ENCODE measurements around the gene ZNF836. TPM values are rescaled to one million over a fixed set of nuclear protein-coding genes. Genes with fewer than 3 reads are reported as not detected.

The ZNF836 gene
- polyA plus RNA-seq, 2 of the 4 experiments (the other 2 are of a cell fraction), result 0.81 to 0.85 TPM

DNA sequence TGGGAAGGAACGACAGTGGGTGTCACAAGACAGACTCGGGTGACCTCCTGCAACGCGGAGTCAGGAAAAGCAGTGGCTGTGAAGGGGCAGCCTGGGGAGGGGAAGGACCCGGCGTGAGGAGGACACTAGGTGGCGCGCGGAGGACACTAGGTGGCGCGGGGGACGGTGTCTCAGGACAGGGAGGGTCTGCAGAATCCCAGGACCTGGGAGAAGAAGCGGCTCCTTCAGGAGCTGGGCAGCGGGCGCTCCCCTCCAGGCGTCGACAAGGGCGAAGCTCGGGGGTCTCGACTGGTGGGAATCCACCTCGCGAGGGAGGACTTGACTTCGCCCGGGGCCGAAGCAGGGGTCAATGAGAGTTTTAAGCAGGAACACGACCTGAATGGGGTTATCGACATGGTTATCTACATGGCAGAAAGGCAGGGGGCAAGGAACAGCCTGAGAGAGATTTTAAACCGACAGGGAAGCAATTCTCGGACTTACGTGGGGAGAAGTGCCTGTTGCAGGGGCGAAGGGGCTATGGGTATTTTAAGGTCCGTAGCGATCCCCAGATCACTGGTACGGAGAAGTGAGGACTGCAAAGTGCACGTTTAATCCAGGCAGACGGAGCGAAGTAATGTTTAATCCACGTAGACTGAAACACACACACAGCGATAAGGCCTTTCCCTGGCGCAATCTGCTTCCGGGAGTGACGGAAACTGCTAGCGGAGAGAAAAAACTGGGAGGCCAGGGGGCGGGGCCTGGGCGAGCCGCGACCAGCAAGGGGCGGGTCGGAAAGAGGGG lies 32.0 kb downstream of the ZNF836 start, which contains the start of gene ZNF616 (continued):
- TF ChIP-seq, protein P1, sequence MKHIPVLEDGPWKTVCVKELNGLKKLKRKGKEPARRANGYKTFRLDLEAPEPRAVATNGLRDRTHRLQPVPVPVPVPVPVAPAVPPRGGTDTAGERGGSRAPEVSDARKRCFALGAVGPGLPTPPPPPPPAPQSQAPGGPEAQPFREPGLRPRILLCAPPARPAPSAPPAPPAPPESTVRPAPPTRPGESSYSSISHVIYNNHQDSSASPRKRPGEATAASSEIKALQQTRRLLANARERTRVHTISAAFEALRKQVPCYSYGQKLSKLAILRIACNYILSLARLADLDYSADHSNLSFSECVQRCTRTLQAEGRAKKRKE (CRISPR knock-in tag; IDR thresholded peaks at IDR 0.05; ENCODE audit: low read depth), result no peak
- TF ChIP-seq ZNF302 (CRISPR knock-in tag; IDR thresholded peaks at IDR 0.05) (no peak), FOXS1 (CRISPR knock-in tag; IDR thresholded peaks at IDR 0.05) (no peak), JUNB (IDR thresholded peaks at IDR 0.05) (no peak), ZSCAN20 (CRISPR knock-in tag; IDR thresholded peaks at IDR 0.05) (no peak), PHF8 (IDR thresholded peaks at IDR 0.05; ENCODE audit: borderline replicate concordance, low read depth) (peak; percentile 28; the same call in 1 of the 2 replicates), TP53 (CRISPR knock-in tag; IDR thresholded peaks at IDR 0.05) (no peak), HOXB13 (CRISPR knock-in tag; IDR thresholded peaks at IDR 0.05; ENCODE audit: low read depth) (no peak), RAD21 (conservative IDR thresholded peaks at IDR 0.05 in 1 of 2, IDR thresholded peaks at IDR 0.05 in 1 of 2) (peak; percentile 45 to 49; a peak in 4 of 5 replicates), KDM5A (IDR thresholded peaks at IDR 0.05) (no peak), SMC3 (IDR thresholded peaks at IDR 0.05) (peak; percentile 29; the same call in 1 of the 3 replicates), NR3C1 (IDR thresholded peaks at IDR 0.05) (no peak)
- TF ChIP-seq, protein P2, sequence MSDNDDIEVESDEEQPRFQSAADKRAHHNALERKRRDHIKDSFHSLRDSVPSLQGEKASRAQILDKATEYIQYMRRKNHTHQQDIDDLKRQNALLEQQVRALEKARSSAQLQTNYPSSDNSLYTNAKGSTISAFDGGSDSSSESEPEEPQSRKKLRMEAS (IDR thresholded peaks at IDR 0.05), result 0 out of 2 replicates have a peak, but pooled peaks have one; percentile 32
- TF ChIP-seq, protein P3, sequence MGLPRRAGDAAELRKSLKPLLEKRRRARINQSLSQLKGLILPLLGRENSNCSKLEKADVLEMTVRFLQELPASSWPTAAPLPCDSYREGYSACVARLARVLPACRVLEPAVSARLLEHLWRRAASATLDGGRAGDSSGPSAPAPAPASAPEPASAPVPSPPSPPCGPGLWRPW (IDR thresholded peaks at IDR 0.05), result no peak

DNA sequence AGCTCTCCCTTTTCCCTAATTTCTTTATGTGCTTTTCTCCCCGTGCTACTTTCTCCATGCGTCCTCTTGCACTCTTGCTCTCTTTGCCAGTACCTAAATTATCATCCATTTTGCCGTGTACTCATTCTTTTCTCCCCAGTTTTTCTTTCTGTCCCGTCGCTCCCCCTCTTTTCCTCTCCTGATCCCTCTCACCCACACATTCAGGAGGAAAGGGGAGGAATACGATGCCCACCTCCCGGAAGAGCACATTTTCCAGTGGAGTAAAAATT lies 32.5 kb downstream of the ZNF836 start:
- DNase-seq (ENCODE audit: low read depth in 1 of 2, low spot score in 1 of 2) (no peak), ATAC-seq (no peak), FAIRE-seq (no peak)
- TF ChIP-seq HOXB5 (CRISPR knock-in tag; IDR thresholded peaks at IDR 0.05) (no peak), ZFP36 (IDR thresholded peaks at IDR 0.05; ENCODE audit: borderline replicate concordance, partially characterized antibody) (no peak), ZSCAN20 (CRISPR knock-in tag; IDR thresholded peaks at IDR 0.05) (no peak), EHMT2 (IDR thresholded peaks at IDR 0.05; ENCODE audit: low read depth) (no peak), KDM5A (IDR thresholded peaks at IDR 0.05) (no peak), RAD21 (conservative IDR thresholded peaks at IDR 0.05 in 1 of 2, IDR thresholded peaks at IDR 0.05 in 1 of 2) (no peak), GATA3 (IDR thresholded peaks at IDR 0.05; ENCODE audit: borderline replicate concordance) (no peak), MYC (IDR thresholded peaks at IDR 0.05; ENCODE audit: borderline replicate concordance, low read length) (no peak), POLR2A (IDR thresholded peaks at IDR 0.05; ENCODE audit: low read length) (no peak)
- TF ChIP-seq, protein P4, sequence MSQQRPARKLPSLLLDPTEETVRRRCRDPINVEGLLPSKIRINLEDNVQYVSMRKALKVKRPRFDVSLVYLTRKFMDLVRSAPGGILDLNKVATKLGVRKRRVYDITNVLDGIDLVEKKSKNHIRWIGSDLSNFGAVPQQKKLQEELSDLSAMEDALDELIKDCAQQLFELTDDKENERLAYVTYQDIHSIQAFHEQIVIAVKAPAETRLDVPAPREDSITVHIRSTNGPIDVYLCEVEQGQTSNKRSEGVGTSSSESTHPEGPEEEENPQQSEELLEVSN (IDR thresholded peaks at IDR 0.05; ENCODE audit: borderline replicate concordance, low read depth), result no peak
- TF ChIP-seq, protein P5, sequence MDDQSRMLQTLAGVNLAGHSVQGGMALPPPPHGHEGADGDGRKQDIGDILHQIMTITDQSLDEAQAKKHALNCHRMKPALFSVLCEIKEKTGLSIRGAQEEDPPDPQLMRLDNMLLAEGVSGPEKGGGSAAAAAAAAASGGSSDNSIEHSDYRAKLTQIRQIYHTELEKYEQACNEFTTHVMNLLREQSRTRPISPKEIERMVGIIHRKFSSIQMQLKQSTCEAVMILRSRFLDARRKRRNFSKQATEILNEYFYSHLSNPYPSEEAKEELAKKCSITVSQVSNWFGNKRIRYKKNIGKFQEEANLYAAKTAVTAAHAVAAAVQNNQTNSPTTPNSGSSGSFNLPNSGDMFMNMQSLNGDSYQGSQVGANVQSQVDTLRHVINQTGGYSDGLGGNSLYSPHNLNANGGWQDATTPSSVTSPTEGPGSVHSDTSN (IDR thresholded peaks at IDR 0.05), result no peak
- TF ChIP-seq, protein P2 (IDR thresholded peaks at IDR 0.05), result no peak
- TF ChIP-seq, protein P6, sequence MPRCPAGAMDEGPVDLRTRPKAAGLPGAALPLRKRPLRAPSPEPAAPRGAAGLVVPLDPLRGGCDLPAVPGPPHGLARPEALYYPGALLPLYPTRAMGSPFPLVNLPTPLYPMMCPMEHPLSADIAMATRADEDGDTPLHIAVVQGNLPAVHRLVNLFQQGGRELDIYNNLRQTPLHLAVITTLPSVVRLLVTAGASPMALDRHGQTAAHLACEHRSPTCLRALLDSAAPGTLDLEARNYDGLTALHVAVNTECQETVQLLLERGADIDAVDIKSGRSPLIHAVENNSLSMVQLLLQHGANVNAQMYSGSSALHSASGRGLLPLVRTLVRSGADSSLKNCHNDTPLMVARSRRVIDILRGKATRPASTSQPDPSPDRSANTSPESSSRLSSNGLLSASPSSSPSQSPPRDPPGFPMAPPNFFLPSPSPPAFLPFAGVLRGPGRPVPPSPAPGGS (IDR thresholded peaks at IDR 0.05), result no peak
- TF ChIP-seq, protein P7, sequence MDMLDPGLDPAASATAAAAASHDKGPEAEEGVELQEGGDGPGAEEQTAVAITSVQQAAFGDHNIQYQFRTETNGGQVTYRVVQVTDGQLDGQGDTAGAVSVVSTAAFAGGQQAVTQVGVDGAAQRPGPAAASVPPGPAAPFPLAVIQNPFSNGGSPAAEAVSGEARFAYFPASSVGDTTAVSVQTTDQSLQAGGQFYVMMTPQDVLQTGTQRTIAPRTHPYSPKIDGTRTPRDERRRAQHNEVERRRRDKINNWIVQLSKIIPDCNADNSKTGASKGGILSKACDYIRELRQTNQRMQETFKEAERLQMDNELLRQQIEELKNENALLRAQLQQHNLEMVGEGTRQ (IDR thresholded peaks at IDR 0.05), result no peak
- TF ChIP-seq, protein P1 (CRISPR knock-in tag; IDR thresholded peaks at IDR 0.05; ENCODE audit: low read depth), result no peak
- WGBS (ENCODE audit: missing lambda C conversion rate), result 15% methylated on average over 7 of the region's 7 CpGs
- CTCF ChIA-PET, result interaction anchor here (1.4 to 1.9 kb wide), 4 partner anchors 10 to 94 kb away, joined by 3 to 4 read pairs (median 4); no protein-coding TSS in a partner anchor
- POLR2A ChIA-PET, result no interaction called here
- peak overlapping the region; percentile 80 for H3K4me2 ChIP-seq
- H3K9me3 ChIP-seq, result peaks cover 88% of the 10 kb centered on the region
- peak overlapping the region; percentile 64 for H3K4me3 ChIP-seq
- H3K4me1 ChIP-seq, result no peaks in the 10 kb centered on the region
- H3K27ac ChIP-seq, result no peak overlapping the region

Data from A549 (cell line).